Mesenchymal stem cell (in vitro differentiated cells and primary cell): ENCODE data around the gene GPR108.

Experiments
- DNase-seq: peaks from one replicate; pipeline ENCODE4 v3.0.0-alpha.2; 2013
- H2AFZ ChIP-seq: one replicate; pipeline ENCODE4 v1.6.1; 2013; ENCODE audit warnings: low read depth, mild to moderate bottlenecking, control low read depth, inconsistent platforms, low read length, moderate library complexity
- H2AK5ac ChIP-seq: 2 replicates; pipeline ENCODE4 v1.6.1; 2013; ENCODE audit warnings: low read length, moderate library complexity, mild to moderate bottlenecking, inconsistent platforms; ENCODE audit not compliant: severe bottlenecking
- H2BK120ac ChIP-seq: one replicate; pipeline ENCODE4 v1.6.1; 2013; ENCODE audit warnings: low read depth, mild to moderate bottlenecking, inconsistent platforms, low read length, moderate library complexity
- H2BK12ac ChIP-seq, 2 experiments: one replicate each; pipeline ENCODE4 v1.6.1; 2013; ENCODE audit warnings: inconsistent platforms in 2 of 2, low read length in 2 of 2, mild to moderate bottlenecking in 2 of 2, moderate library complexity in 2 of 2, control low read depth in 1 of 2
- H2BK15ac ChIP-seq: one replicate; pipeline ENCODE4 v1.6.1; 2013; ENCODE audit warnings: mild to moderate bottlenecking, low read depth, inconsistent platforms; ENCODE audit not compliant: poor library complexity, severe bottlenecking
- H2BK5ac ChIP-seq: 2 replicates; pipeline ENCODE4 v1.6.1; 2013; ENCODE audit warnings: low read depth, mild to moderate bottlenecking, low read length, control low read depth, inconsistent platforms; ENCODE audit not compliant: poor library complexity, severe bottlenecking
- H3K14ac ChIP-seq, 2 experiments: one replicate each; pipeline ENCODE4 v1.6.1; 2013; ENCODE audit warnings: inconsistent platforms in 2 of 2, low read length in 2 of 2, control low read depth in 1 of 2, mild to moderate bottlenecking in 1 of 2, moderate library complexity in 1 of 2
- H3K18ac ChIP-seq, 2 experiments: one replicate each; pipeline ENCODE4 v1.6.1; 2013; ENCODE audit warnings: inconsistent platforms in 2 of 2, low read length in 2 of 2, control low read depth in 1 of 2, low read depth in 1 of 2, mild to moderate bottlenecking in 1 of 2
- H3K23ac ChIP-seq, 2 experiments: one replicate each; pipeline ENCODE4 v1.6.1; 2013; ENCODE audit warnings: inconsistent platforms in 2 of 2, low read length in 2 of 2, mild to moderate bottlenecking in 2 of 2, moderate library complexity in 2 of 2, control low read depth in 1 of 2
- H3K27ac ChIP-seq: 2 replicates; pipeline ENCODE4 v1.5.1; 2013; ENCODE audit warnings: mild to moderate bottlenecking, moderate library complexity, low read length, control low read depth, inconsistent platforms; ENCODE audit not compliant: poor library complexity, severe bottlenecking
- H3K27me3 ChIP-seq, 2 experiments: 2 replicates each; pipeline versions ENCODE4 v1.6.1 to v1.7.0; 2013; ENCODE audit warnings: low read length in 2 of 2, mild to moderate bottlenecking in 2 of 2, moderate library complexity in 2 of 2, control low read depth in 1 of 2, inconsistent platforms in 1 of 2; ENCODE audit not compliant: control insufficient read depth in 1 of 2, insufficient read depth in 1 of 2
- H3K36me3 ChIP-seq, 2 experiments: 2 replicates each; pipeline versions ENCODE4 v1.6.1 to v1.7.0; 2013; ENCODE audit warnings: low read length in 2 of 2, control low read depth in 1 of 2, inconsistent platforms in 1 of 2, low read depth in 1 of 2, mild to moderate bottlenecking in 1 of 2; ENCODE audit not compliant: insufficient read depth in 2 of 2, control insufficient read depth in 1 of 2
- H3K4ac ChIP-seq, 2 experiments: one replicate each; pipeline ENCODE4 v1.6.1; 2013; ENCODE audit warnings: inconsistent platforms in 2 of 2, low read length in 2 of 2, mild to moderate bottlenecking in 2 of 2, moderate library complexity in 2 of 2, control low read depth in 1 of 2, low read depth in 1 of 2
- H3K4me1 ChIP-seq: 2 replicates; pipeline ENCODE4 v1.6.1; 2013; ENCODE audit warnings: low read depth, low read length, control low read depth; ENCODE audit not compliant: control insufficient read depth, insufficient read depth
- H3K4me2 ChIP-seq: 2 replicates; pipeline ENCODE4 v1.6.1; 2013; ENCODE audit warnings: low read length, mild to moderate bottlenecking, inconsistent platforms; ENCODE audit not compliant: poor library complexity, severe bottlenecking
- H3K4me3 ChIP-seq, 2 experiments: 2 replicates each; pipeline versions ENCODE4 v1.5.1 to v1.7.0; 2013; ENCODE audit warnings: low read length in 2 of 2, mild to moderate bottlenecking in 2 of 2, control low read depth in 1 of 2, low read depth in 1 of 2; ENCODE audit not compliant: insufficient read depth in 1 of 2
- H3K79me1 ChIP-seq: replicated peaks from 2 replicates; pipeline ENCODE4 v1.6.1; 2013; ENCODE audit warnings: mild to moderate bottlenecking, control low read depth, low read length, inconsistent platforms; ENCODE audit not compliant: poor library complexity, severe bottlenecking
- H3K9ac ChIP-seq: 2 replicates; pipeline ENCODE4 v1.7.0; 2013; ENCODE audit warnings: mild to moderate bottlenecking, low read length, moderate library complexity
- H3K9me3 ChIP-seq: 2 replicates; pipeline ENCODE4 v1.7.0; 2013; ENCODE audit warnings: mild to moderate bottlenecking, low read length; ENCODE audit not compliant: control insufficient read depth
- H4K8ac ChIP-seq: one replicate; pipeline ENCODE4 v1.6.1; 2013; ENCODE audit warnings: inconsistent platforms, mild to moderate bottlenecking, low read length, moderate library complexity
- H4K91ac ChIP-seq: one replicate; pipeline ENCODE4 v1.6.1; 2013; ENCODE audit warnings: mild to moderate bottlenecking, low read length, inconsistent platforms
- WGBS: methylation state at CpG from one replicate; pipeline ENCODE4 v1.1.7; 2013; ENCODE audit warnings: mixed read lengths; 5-methylcytosine and 5-hydroxymethylcytosine counted together

GPR108 gene

DNA sequence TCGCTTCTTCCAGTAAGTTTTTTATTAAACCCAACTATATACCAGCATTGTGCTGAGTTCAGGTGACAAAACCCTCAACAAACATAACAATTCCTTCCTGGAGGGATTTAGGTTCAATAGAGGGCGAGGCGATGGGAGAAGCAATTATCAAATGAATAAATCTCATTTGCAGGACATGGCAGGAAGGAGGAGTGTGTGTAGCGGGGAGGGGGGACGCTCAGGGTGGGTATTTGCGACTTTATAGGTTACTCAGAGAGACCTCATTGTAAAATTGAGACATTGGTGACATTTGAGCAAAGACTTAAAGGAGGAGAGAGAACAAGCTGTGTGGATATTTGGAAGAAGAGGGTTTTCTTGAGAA is 20.8 kb downstream of the GPR108 start:
- Histone ChIP-seq H2BK15ac (no peak overlapping the region), H4K8ac (no peak overlapping the region), H3K9me3 (no peaks in the 10 kb centered on the region), H3K23ac (no peak overlapping the region), H4K91ac (no peak overlapping the region), H3K27ac (no peak overlapping the region), H3K9ac (no peak overlapping the region), H3K18ac (no peak overlapping the region), H3K79me1 (no peaks in the 10 kb centered on the region), H2BK12ac (no peak overlapping the region), H2BK120ac (no peak overlapping the region), H3K14ac (no peak overlapping the region), H3K4ac (no peak overlapping the region), H3K4me3 (no peak overlapping the region), H2AFZ (no peak overlapping the region), H3K36me3 (peaks cover 3 to 41% of the 10 kb centered on the region in 2 experiments), H3K4me2 (no peak overlapping the region), H2AK5ac (no peak overlapping the region), H3K27me3 (peaks cover 0 to 8% of the 10 kb centered on the region in 2 experiments), H3K4me1 (peaks cover 5% of the 10 kb centered on the region), H2BK5ac (no peak overlapping the region)
- DNase-seq: no peak
- WGBS: 62% methylated on average over 6 of the region's 6 CpGs

GRCh38 chr19:6714749-6715555 is 22.4 kb downstream of the GPR108 start:
- 91% methylated on average over 11 of the region's 11 CpGs for WGBS

GRCh38 chr19:6713773-6714692 is 23.3 kb downstream of the GPR108 start:
- Histone ChIP-seq H3K4me3 (no peak overlapping the region), H2AFZ (no peak overlapping the region), H2AK5ac (no peak overlapping the region), H2BK12ac (no peak overlapping the region), H3K27me3 (peaks cover 10 to 25% of the 10 kb centered on the region in 2 experiments), H3K9me3 (no peaks in the 10 kb centered on the region), H3K4me2 (no peak overlapping the region), H2BK120ac (no peak overlapping the region), H4K91ac (no peak overlapping the region), H3K23ac (no peak overlapping the region), H2BK15ac (no peak overlapping the region), H3K27ac (no peak overlapping the region), H4K8ac (no peak overlapping the region), H3K9ac (no peak overlapping the region), H3K4ac (no peak overlapping the region), H3K36me3 (peaks cover 0 to 58% of the 10 kb centered on the region in 2 experiments), H3K18ac (no peak overlapping the region), H3K79me1 (no peaks in the 10 kb centered on the region), H3K4me1 (peaks cover 4% of the 10 kb centered on the region), H2BK5ac (no peak overlapping the region), H3K14ac (no peak overlapping the region)
- no peak for DNase-seq
- 78% methylated on average over 20 of the region's 24 CpGs for WGBS

More at GRCh38 chr19:6714749-6715555, 22.4 kb downstream of the GPR108 start:
- Histone ChIP-seq H2BK5ac (no peak overlapping the region), H3K79me1 (no peaks in the 10 kb centered on the region), H2AFZ (no peak overlapping the region), H4K8ac (no peak overlapping the region), H4K91ac (no peak overlapping the region), H3K4me1 (peaks cover 4% of the 10 kb centered on the region), H2BK120ac (no peak overlapping the region), H3K4me2 (no peak overlapping the region), H3K18ac (no peak overlapping the region), H3K4ac (no peak overlapping the region), H3K4me3 (no peak overlapping the region), H2BK15ac (no peak overlapping the region), H3K9me3 (no peaks in the 10 kb centered on the region), H3K23ac (no peak overlapping the region), H3K27me3 (peaks cover 10 to 24% of the 10 kb centered on the region in 2 experiments), H3K14ac (no peak overlapping the region), H3K9ac (no peak overlapping the region), H2AK5ac (no peak overlapping the region), H2BK12ac (no peak overlapping the region), H3K36me3 (peaks cover 3 to 57% of the 10 kb centered on the region in 2 experiments), H3K27ac (no peak overlapping the region)
- DNase-seq: no peak
